Measurements from ENCODE around the gene PPFIA2. TPM values are rescaled to one million over a fixed set of nuclear protein-coding genes. Genes with fewer than 3 reads are reported as not detected.

Gene PPFIA2
- total RNA-seq, 1 experiment from 2014 or later = 1.1 TPM

GRCh38 chr12:81381951-81382350 lies 377.2 kb downstream of the PPFIA2 start (continued):
- TF ChIP-seq, protein P1, sequence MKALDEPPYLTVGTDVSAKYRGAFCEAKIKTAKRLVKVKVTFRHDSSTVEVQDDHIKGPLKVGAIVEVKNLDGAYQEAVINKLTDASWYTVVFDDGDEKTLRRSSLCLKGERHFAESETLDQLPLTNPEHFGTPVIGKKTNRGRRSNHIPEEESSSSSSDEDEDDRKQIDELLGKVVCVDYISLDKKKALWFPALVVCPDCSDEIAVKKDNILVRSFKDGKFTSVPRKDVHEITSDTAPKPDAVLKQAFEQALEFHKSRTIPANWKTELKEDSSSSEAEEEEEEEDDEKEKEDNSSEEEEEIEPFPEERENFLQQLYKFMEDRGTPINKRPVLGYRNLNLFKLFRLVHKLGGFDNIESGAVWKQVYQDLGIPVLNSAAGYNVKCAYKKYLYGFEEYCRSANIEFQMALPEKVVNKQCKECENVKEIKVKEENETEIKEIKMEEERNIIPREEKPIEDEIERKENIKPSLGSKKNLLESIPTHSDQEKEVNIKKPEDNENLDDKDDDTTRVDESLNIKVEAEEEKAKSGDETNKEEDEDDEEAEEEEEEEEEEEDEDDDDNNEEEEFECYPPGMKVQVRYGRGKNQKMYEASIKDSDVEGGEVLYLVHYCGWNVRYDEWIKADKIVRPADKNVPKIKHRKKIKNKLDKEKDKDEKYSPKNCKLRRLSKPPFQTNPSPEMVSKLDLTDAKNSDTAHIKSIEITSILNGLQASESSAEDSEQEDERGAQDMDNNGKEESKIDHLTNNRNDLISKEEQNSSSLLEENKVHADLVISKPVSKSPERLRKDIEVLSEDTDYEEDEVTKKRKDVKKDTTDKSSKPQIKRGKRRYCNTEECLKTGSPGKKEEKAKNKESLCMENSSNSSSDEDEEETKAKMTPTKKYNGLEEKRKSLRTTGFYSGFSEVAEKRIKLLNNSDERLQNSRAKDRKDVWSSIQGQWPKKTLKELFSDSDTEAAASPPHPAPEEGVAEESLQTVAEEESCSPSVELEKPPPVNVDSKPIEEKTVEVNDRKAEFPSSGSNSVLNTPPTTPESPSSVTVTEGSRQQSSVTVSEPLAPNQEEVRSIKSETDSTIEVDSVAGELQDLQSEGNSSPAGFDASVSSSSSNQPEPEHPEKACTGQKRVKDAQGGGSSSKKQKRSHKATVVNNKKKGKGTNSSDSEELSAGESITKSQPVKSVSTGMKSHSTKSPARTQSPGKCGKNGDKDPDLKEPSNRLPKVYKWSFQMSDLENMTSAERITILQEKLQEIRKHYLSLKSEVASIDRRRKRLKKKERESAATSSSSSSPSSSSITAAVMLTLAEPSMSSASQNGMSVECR (CRISPR knock-in tag; IDR thresholded peaks at IDR 0.05; ENCODE audit: borderline replicate concordance) = no peak
- TF ChIP-seq ZNF232 (CRISPR knock-in tag; IDR thresholded peaks at IDR 0.05) = no peak
- no peak for TF ChIP-seq FOXP1 (CRISPR knock-in tag; IDR thresholded peaks at IDR 0.05; ENCODE audit: borderline replicate concordance)

DNA sequence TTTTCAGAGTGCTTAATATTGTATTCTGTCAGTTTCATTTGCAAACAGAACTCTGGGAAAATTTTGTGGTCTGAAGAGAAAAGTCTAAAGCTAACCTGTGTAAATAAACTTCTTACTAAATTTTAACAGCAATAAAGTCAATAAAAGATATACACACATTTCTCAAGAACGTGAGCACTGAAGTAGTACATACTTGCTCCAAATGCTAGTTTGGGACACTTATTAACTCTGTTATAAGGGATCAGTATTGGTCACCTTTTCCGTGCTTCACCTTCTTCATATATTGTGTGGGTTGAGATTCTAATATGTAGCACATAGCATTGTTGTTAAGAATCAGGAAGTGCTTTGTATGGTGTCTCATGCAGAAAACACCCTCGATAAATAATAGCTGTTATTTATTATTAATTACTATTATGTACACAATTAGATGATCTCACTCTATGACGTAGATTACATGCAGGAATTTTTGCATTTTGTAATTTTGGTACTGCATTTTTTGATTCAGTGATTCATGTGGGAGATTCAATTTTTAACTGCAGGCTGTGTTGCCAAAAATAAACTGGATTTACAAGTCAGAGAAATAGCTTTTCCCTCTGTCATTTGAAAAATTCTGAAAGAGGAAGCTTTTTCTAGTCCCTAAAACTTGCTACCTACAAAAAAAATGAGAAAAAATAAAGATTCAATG lies 380.4 kb downstream of the PPFIA2 start:
- H3K27me3 Mint-ChIP-seq (ENCODE audit: low read depth) = no peaks in the 10 kb centered on the region
- H3K4me1 Mint-ChIP-seq = no peaks in the 10 kb centered on the region
- H3K4me3 Mint-ChIP-seq = no peak overlapping the region
- no peaks in the 10 kb centered on the region for H3K9me3 Mint-ChIP-seq
- no peak overlapping the region for H3K27ac Mint-ChIP-seq
- no peak for DNase-seq (ENCODE audit: low spot score)
- ATAC-seq = no peak
- ChIA-PET CTCF (interaction anchor here (1.6 kb wide), 1 partner anchor 31 kb away, joined by 3 read pairs; no protein-coding TSS in a partner anchor), POLR2A (no interaction called here)
- H3K36me3 Mint-ChIP-seq = no peaks in the 10 kb centered on the region
- TF ChIP-seq, protein P2, sequence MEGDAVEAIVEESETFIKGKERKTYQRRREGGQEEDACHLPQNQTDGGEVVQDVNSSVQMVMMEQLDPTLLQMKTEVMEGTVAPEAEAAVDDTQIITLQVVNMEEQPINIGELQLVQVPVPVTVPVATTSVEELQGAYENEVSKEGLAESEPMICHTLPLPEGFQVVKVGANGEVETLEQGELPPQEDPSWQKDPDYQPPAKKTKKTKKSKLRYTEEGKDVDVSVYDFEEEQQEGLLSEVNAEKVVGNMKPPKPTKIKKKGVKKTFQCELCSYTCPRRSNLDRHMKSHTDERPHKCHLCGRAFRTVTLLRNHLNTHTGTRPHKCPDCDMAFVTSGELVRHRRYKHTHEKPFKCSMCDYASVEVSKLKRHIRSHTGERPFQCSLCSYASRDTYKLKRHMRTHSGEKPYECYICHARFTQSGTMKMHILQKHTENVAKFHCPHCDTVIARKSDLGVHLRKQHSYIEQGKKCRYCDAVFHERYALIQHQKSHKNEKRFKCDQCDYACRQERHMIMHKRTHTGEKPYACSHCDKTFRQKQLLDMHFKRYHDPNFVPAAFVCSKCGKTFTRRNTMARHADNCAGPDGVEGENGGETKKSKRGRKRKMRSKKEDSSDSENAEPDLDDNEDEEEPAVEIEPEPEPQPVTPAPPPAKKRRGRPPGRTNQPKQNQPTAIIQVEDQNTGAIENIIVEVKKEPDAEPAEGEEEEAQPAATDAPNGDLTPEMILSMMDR (IDR thresholded peaks at IDR 0.05) = no peak
- no peak for TF ChIP-seq JAZF1 (CRISPR knock-in tag; IDR thresholded peaks at IDR 0.05)
- no peak for TF ChIP-seq ETV6 (CRISPR knock-in tag; IDR thresholded peaks at IDR 0.05)
- TF ChIP-seq KAT7 (CRISPR knock-in tag; IDR thresholded peaks at IDR 0.05; ENCODE audit: borderline replicate concordance) = no peak
- TF ChIP-seq TEAD4 (CRISPR knock-in tag; IDR thresholded peaks at IDR 0.05) = no peak
- no peak for TF ChIP-seq TEAD1 (CRISPR knock-in tag; IDR thresholded peaks at IDR 0.05)
- no peak for TF ChIP-seq ZNF532 (CRISPR knock-in tag; IDR thresholded peaks at IDR 0.05; ENCODE audit: borderline replicate concordance)
- TF ChIP-seq, protein P3, sequence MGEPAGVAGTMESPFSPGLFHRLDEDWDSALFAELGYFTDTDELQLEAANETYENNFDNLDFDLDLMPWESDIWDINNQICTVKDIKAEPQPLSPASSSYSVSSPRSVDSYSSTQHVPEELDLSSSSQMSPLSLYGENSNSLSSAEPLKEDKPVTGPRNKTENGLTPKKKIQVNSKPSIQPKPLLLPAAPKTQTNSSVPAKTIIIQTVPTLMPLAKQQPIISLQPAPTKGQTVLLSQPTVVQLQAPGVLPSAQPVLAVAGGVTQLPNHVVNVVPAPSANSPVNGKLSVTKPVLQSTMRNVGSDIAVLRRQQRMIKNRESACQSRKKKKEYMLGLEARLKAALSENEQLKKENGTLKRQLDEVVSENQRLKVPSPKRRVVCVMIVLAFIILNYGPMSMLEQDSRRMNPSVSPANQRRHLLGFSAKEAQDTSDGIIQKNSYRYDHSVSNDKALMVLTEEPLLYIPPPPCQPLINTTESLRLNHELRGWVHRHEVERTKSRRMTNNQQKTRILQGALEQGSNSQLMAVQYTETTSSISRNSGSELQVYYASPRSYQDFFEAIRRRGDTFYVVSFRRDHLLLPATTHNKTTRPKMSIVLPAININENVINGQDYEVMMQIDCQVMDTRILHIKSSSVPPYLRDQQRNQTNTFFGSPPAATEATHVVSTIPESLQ (CRISPR knock-in tag; IDR thresholded peaks at IDR 0.05) = no peak
- TF ChIP-seq TP53 (CRISPR knock-in tag; IDR thresholded peaks at IDR 0.05) = no peak
- no peak for TF ChIP-seq SP1 (CRISPR knock-in tag; conservative IDR thresholded peaks at IDR 0.05)
- no peak for TF ChIP-seq IRF2 (CRISPR knock-in tag; IDR thresholded peaks at IDR 0.05; ENCODE audit: borderline replicate concordance, low read depth)
- TF ChIP-seq TCF7 (CRISPR knock-in tag; IDR thresholded peaks at IDR 0.05; ENCODE audit: low read depth) = no peak
- TF ChIP-seq ATF3 (CRISPR knock-in tag; conservative IDR thresholded peaks at IDR 0.05) = no peak
- TF ChIP-seq CREM (CRISPR knock-in tag; IDR thresholded peaks at IDR 0.05) = no peak
- no peak for TF ChIP-seq NFYB (CRISPR knock-in tag; conservative IDR thresholded peaks at IDR 0.05; ENCODE audit: low read depth)
- TF ChIP-seq ZNF416 (CRISPR knock-in tag; IDR thresholded peaks at IDR 0.05) = no peak
- no peak for TF ChIP-seq NR2C2 (CRISPR knock-in tag; IDR thresholded peaks at IDR 0.05)
- no peak for TF ChIP-seq FOXK1 (CRISPR knock-in tag; IDR thresholded peaks at IDR 0.05)
- TF ChIP-seq OVOL2 (CRISPR knock-in tag; IDR thresholded peaks at IDR 0.05; ENCODE audit: borderline replicate concordance) = no peak

Data from WTC11 (cell line).